NOMO-1 treated with DMSO at 0.1 percent for 48 hours (cell line): ENCODE results near the gene DHX32.

Experiments
- DNase-seq: peaks from one replicate; lab custom pipeline; 2025; ENCODE audit not compliant: unreplicated experiment; lab: John Stamatoyannopoulos, UW

The DHX32 gene

GRCh38 chr10:125815764-125816163 lies 65.3 kb downstream of the DHX32 start:
- DNase-seq = no peak

- no peak for DNase-seq
Observed at GRCh38 chr10:125812128-125812750, 68.9 kb downstream of the DHX32 start.

- DNase-seq = no peak
Observed at GRCh38 chr10:125811251-125811650, 69.8 kb downstream of the DHX32 start.

- no peak for DNase-seq
Observed at GRCh38 chr10:125808047-125808446, 73.0 kb downstream of the DHX32 start.

DNA sequence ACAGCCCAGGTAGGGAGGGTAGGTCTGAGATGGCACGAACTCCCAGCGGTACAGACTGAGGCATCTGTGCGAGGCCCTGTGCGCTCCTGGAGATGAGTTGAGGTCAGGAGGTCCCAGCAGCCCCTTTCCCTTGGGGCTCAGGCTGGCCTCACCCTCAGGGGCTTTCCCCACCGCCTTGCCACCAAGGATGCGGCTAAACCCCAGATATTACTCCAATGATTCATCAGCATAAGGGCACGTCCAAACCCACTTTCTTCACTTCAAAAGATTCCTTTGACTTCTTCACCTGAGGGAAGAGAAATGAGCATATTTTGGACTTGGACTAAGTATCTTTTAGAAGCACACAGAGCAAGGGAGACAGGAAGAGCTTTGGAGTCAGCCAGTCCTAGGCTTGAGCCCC lies 78.4 kb downstream of the DHX32 start:
- no peak for DNase-seq

DNA sequence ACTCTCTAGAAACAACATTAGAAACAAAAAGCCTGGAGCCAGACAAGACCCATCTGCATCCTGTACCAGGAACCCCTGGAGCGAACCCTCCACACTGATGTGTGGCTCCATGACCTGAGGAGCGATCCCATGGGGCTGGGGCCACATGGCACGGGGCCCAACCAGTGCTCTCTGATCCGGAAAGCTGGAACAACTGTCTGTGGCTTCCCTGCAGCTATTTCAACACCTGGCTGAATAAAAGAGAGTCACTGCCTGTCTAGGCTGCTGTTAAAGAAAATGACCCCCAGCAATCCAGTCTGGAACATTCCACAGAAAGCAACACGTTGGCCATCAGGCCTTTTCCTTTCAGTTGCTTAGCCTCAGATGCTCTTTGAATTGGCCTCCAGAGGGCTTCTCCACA lies 79.0 kb downstream of the DHX32 start:
- DNase-seq = no peak

- DNase-seq = no peak
Observed at GRCh38 chr10:125801574-125801973, 79.5 kb downstream of the DHX32 start.

DNA sequence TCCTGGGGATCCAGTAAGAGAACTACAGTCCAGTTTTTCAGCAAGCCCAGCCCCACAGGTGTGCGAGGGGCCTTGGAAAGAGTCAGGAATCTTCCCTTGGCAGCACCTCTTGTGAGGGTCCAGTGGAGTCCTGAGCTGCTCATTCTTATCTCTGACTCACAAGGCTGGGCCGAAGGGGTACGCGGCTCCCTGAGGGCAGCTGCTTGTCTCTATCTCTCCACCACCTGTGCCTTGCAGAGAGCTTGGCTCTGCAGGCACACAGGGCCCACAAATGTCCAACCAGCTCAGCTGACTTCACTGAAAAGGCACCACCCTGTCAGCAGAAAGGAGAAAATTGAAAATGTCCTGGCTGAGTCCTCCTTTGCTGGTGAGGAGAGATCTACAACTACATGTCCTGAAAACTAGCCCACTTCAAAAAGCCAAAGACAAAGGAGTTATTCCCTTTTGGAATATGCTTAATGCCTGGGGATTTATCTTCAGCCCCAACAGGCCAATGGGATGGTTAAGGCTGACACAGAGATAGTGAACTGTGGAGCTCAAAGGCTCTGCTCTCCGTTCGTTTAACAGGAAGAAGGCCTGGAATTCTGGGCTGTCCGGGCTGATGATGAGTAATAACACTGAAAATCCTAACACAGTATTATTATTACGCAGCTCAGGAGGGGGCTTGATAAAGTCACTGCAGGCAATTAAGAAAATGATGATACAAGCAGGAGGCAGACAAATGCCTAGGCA lies 81.5 kb downstream of the DHX32 start:
- no peak for DNase-seq

GRCh38 chr10:125797994-125798662 lies 83.0 kb downstream of the DHX32 start:
- no peak for DNase-seq

DNA sequence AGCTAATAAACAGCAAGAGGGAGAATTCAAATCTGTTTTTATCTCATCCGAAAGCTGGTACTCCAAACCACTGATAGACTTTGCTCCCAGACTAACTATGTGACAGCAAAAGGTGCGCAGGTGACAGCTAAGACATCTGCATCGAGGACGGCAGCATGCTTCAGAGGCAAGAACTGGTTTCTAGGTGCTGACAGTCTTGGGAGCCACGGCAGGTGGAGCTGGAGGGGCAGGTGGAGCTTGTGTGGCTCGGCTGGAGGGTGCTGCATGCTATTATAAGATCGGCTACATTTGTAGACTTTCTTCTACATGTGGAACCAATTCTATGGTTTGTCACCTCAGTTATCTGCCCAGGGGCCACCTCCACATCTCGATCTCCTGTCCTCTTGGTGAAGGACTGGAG lies 83.7 kb downstream of the DHX32 start:
- DNase-seq = no peak

DNA sequence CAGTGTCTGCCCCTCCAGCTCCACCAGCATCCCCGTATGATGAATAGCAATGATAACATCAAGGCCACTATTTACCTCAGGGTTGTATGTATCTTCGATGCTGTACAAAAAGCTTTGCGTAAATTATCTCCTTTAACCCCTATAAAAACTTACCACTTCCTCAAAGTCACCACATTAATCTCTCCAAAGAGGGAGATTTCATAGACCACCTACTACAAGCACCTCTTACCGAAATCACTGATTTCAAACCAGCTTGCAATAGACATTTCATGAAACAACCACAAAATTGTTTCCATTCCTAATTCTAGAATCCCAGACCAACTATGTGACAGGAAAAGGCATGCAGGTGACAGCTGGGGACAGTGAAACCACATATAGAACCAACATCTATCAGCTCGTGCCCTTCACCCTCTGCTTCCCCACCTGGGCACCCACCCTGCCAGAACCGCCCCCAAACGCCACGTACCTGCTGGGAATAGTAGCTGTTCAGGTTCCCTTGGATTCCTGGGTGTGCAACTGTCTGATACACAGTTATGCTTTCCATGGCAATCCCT lies 85.4 kb downstream of the DHX32 start:
- no peak for DNase-seq

DNA sequence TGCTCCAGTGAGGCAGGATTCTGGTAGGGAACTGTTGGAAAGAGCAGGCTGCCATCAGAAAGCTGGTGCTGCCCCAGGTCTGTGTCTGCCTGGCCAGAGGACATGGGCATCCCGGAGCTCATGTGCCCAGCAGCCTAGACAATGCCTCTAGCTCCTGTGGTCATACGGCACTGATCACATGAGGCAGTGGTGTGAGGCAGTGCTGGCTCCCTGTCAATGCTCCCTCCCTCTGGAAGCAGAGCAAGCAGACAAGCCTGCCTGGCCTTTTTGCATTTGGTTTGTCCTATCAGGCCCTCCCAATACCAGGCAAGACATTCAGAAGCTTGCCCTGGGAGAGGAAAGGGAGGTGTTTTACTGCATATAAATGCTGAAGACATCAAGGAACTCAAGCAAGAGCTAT lies 86.0 kb downstream of the DHX32 start:
- DNase-seq = no peak

DNA sequence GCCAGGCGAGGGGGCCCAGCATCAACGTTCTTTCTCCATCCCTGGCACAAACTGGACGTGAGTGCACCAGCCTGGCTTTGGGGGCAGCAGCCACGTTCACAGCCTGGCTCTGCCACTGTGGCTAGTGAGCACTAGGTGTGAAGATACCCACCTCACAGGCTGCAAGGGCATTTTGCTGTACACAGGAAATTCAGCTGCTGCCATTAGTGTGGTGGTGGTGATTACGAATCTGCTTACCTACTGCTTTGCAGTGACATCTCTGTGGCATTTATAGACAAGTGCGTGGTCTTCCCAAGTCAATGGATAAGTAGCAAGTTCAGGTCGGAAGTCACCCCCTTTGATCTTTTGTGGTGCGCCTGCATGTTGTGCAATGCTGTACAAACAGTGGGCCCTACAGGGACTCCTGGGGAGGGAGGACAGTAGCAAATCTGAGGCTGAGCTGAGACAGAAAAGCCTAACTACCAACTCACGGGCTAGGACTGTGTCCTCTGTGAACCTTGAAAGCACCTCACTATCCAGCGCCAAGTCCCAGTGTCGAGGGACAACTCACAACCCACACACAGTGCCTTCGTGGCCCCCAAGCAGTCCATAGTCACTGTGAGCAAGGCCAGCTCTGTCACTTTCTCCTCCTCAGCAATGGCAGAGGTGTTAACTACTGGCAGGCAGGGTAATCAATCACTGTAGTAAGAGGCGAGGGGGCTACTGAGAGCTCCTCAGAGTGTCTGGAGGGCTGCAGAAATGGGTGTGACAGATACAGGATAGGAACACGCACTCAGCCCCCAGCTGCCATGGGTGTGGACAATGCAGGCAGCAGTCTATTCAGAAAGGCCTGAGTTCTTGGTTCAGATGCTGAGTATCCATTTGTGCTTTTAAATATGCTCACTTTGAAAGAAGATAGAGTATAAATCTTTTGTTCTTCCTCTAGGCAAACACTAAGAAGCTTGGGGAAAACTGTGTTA lies 88.5 kb downstream of the DHX32 start:
- no peak for DNase-seq

- no peak for DNase-seq
Observed at GRCh38 chr10:125788156-125789034, 92.7 kb downstream of the DHX32 start.
